ENCODE results near the gene DAND5. TPM values are rescaled to one million over a fixed set of nuclear protein-coding genes. Genes with fewer than 3 reads are reported as not detected.

DAND5 gene
- total and polyA plus RNA-seq, 7 donors = 0.13 to 2.0 (median 1.7) TPM; not detected in 2

GRCh38 chr19:12995596-12996405, 26.4 kb downstream of the DAND5 start:
- Histone ChIP-seq H3K27me3 (no peaks in the 10 kb centered on the region), H3K36me3 (peaks cover 0 to 6% (median 0%) of the 10 kb centered on the region in 4 donors), H3K4me3 (peak overlapping the region; percentile 86 to 97 (median 90)), H3K9me3 (no peaks in the 10 kb centered on the region), H3K27ac (peak overlapping the region; percentile 92 to 98 (median 98)), H3K4me1 (peaks cover 0 to 48% (median 44%) of the 10 kb centered on the region in 4 donors)
- 1% methylated on average over 129 of the region's 129 CpGs for whole genome bisulfite sequencing, 2 donors
- TF ChIP-seq EP300 (IDR thresholded peaks at IDR 0.05) (no peak), CTCF (IDR thresholded peaks at IDR 0.05) (peak in 1 of 4 experiments; percentile 6), POLR2A (IDR thresholded peaks at IDR 0.05) (no peak), POLR2AphosphoS5 (IDR thresholded peaks at IDR 0.05) (peak in 2 of 4 donors; percentile 33 to 42)
- no peak for DNase-seq
- intact Hi-C loops (cut with DNase I) = loop anchor here (5.0 to 10.0 kb wide), 3 partner anchors 36 to 159 kb away; partner anchors contain the start of genes IER2 and STX10

GRCh38 chr19:12996406-12997094, 27.2 kb downstream of the DAND5 start:
- peak overlapping the region; percentile 92 to 98 (median 98) for H3K27ac ChIP-seq
- peak overlapping the region; percentile 86 to 97 (median 90) for H3K4me3 ChIP-seq
- H3K36me3 ChIP-seq = peaks cover 0 to 6% (median 0%) of the 10 kb centered on the region in 4 donors
- H3K4me1 ChIP-seq = peaks cover 0 to 55% (median 51%) of the 10 kb centered on the region in 4 donors
- intact Hi-C loops (cut with DNase I) = loop anchor here (5.0 to 10.0 kb wide), 3 partner anchors 36 to 158 kb away; partner anchors contain the start of genes IER2 and STX10
- no peak for DNase-seq
- H3K27me3 ChIP-seq = no peaks in the 10 kb centered on the region
- H3K9me3 ChIP-seq = no peaks in the 10 kb centered on the region
- TF ChIP-seq POLR2A (IDR thresholded peaks at IDR 0.05) = no peak
- peak in 1 of 4 donors; percentile 23 for TF ChIP-seq POLR2AphosphoS5 (IDR thresholded peaks at IDR 0.05)
- WGBS, 2 donors = 7 to 28% methylated on average over 49 to 52 of the region's 52 CpGs

- 89 to 94% methylated on average over 25 of the region's 25 CpGs for whole genome bisulfite sequencing, 2 donors
- no peaks in the 10 kb centered on the region for H3K27me3 ChIP-seq
- H3K27ac ChIP-seq = peak overlapping the region; percentile 92 to 98 (median 98)
- DNase-seq = no peak
- peaks cover 0 to 61% (median 57%) of the 10 kb centered on the region in 4 donors for H3K4me1 ChIP-seq
- H3K4me3 ChIP-seq = peak overlapping the region; percentile 86 to 97 (median 90)
- peaks cover 0 to 6% (median 0%) of the 10 kb centered on the region in 4 donors for H3K36me3 ChIP-seq
- intact Hi-C loops (cut with DNase I) = loop anchor here (5.0 to 10.0 kb wide), 3 partner anchors 35 to 157 kb away; partner anchors contain the start of genes IER2 and STX10
- TF ChIP-seq POLR2AphosphoS5 (IDR thresholded peaks at IDR 0.05) = no peak
- TF ChIP-seq POLR2A (IDR thresholded peaks at IDR 0.05) = no peak
- no peak for TF ChIP-seq EP300 (IDR thresholded peaks at IDR 0.05)
- no peak for TF ChIP-seq CTCF (IDR thresholded peaks at IDR 0.05)
- H3K9me3 ChIP-seq = no peaks in the 10 kb centered on the region
Observed at GRCh38 chr19:12997179-12997966, 28.0 kb downstream of the DAND5 start.

- no peak for DNase-seq
- Histone ChIP-seq H3K27ac (peak overlapping the region; percentile 92 to 98 (median 98)), H3K4me1 (peaks cover 0 to 70% (median 65%) of the 10 kb centered on the region in 4 donors), H3K36me3 (peaks cover 0 to 6% (median 0%) of the 10 kb centered on the region in 4 donors), H3K27me3 (no peaks in the 10 kb centered on the region), H3K9me3 (no peaks in the 10 kb centered on the region), H3K4me3 (peak overlapping the region in 3 of 4 donors; percentile 86 to 97 (median 94))
- intact Hi-C loops (cut with DNase I) = loop anchor here (5.0 to 10.0 kb wide), 3 partner anchors 34 to 157 kb away; partner anchors contain the start of genes IER2 and STX10
- WGBS, 2 donors = 85 to 90% methylated on average over 32 of the region's 32 CpGs
- no peak for TF ChIP-seq POLR2A (IDR thresholded peaks at IDR 0.05)
- TF ChIP-seq CTCF (IDR thresholded peaks at IDR 0.05) = no peak
- TF ChIP-seq POLR2AphosphoS5 (IDR thresholded peaks at IDR 0.05) = no peak
- TF ChIP-seq EP300 (IDR thresholded peaks at IDR 0.05) = no peak
Observed at GRCh38 chr19:12997967-12998940, 28.9 kb downstream of the DAND5 start.

All from sigmoid colon (tissue), 7 donors.